Measurements from ENCODE around the gene PGLYRP4.

- TF ChIP-seq CTCF (IDR thresholded peaks at IDR 0.05), result no peak
- TF ChIP-seq POLR2A (IDR thresholded peaks at IDR 0.05), result no peak
Observed at GRCh38 chr1:153374071-153374470, 25.4 kb upstream of the PGLYRP4 start.

Measured in ovary (tissue), 3 donors.